SH-SY5Y (cell line): ENCODE data around the gene BABAM1.

ENCODE experiments used
- GATA2 ChIP-seq: IDR thresholded peaks from 2 replicates; pipeline ENCODE4 v1.6.1; 2011; ENCODE audit warnings: mild to moderate bottlenecking, low read depth, low read length
- GATA3 ChIP-seq: IDR thresholded peaks from 2 replicates; pipeline ENCODE4 v1.6.1; 2011; ENCODE audit warnings: low read depth, mild to moderate bottlenecking, low read length, moderate library complexity

- TF ChIP-seq GATA2 (no peak), GATA3 (no peak)
These were observed 8.0 kb upstream of the BABAM1 start for GRCh38 chr19:17259118-17259780.
